ENCODE results near the gene TTLL9. TPM values are rescaled to one million over a fixed set of nuclear protein-coding genes. Genes with fewer than 3 reads are reported as not detected.
A peak's percentile ranks its signal among the peaks of the same experiment; 100 is the strongest.

Gene TTLL9
- total RNA-seq, 1 donor from 2014 or later: 3.4 TPM

GRCh38 chr20:31908424-31908823, 38.0 kb downstream of the TTLL9 start:
- TF ChIP-seq CTCF (conservative IDR thresholded peaks at IDR 0.05): no peak
- Mint-ChIP-seq H3K9me3 (no peaks in the 10 kb centered on the region), H3K27me3 (no peaks in the 10 kb centered on the region), H3K4me1 (ENCODE audit: unreplicated experiment) (peaks cover 3% of the 10 kb centered on the region), H3K36me3 (no peaks in the 10 kb centered on the region), H3K27ac (no peak overlapping the region), H3K4me3 (no peak overlapping the region)
- no peak for DNase-seq (ENCODE audit: extremely low spot score, unreplicated experiment)

GRCh38 chr20:31909253-31910070, 39.0 kb downstream of the TTLL9 start:
- Mint-ChIP-seq H3K4me1 (ENCODE audit: unreplicated experiment) (peaks cover 7% of the 10 kb centered on the region), H3K27me3 (no peaks in the 10 kb centered on the region)
- TF ChIP-seq CTCF (conservative IDR thresholded peaks at IDR 0.05): no peak

GRCh38 chr20:31910071-31910803, 39.8 kb downstream of the TTLL9 start:
- DNase-seq (ENCODE audit: extremely low spot score, unreplicated experiment): no peak
- Mint-ChIP-seq H3K4me3 (no peak overlapping the region), H3K27me3 (no peaks in the 10 kb centered on the region), H3K36me3 (no peaks in the 10 kb centered on the region), H3K9me3 (peaks cover 5% of the 10 kb centered on the region), H3K27ac (no peak overlapping the region), H3K4me1 (ENCODE audit: unreplicated experiment) (peaks cover 11% of the 10 kb centered on the region)
- no peak for TF ChIP-seq CTCF (conservative IDR thresholded peaks at IDR 0.05)

More at GRCh38 chr20:31909253-31910070, 39.0 kb downstream of the TTLL9 start:
- no peak overlapping the region for H3K27ac Mint-ChIP-seq
- H3K36me3 Mint-ChIP-seq: no peaks in the 10 kb centered on the region
- H3K9me3 Mint-ChIP-seq: no peaks in the 10 kb centered on the region
- no peak for DNase-seq (ENCODE audit: extremely low spot score, unreplicated experiment)
- no peak overlapping the region for H3K4me3 Mint-ChIP-seq

- Mint-ChIP-seq H3K36me3 (no peaks in the 10 kb centered on the region), H3K27ac (peak overlapping the region; percentile 4), H3K4me3 (no peak overlapping the region), H3K4me1 (ENCODE audit: unreplicated experiment) (peaks cover 19% of the 10 kb centered on the region), H3K27me3 (no peaks in the 10 kb centered on the region), H3K9me3 (peaks cover 5% of the 10 kb centered on the region)
- TF ChIP-seq CTCF (conservative IDR thresholded peaks at IDR 0.05): no peak
- DNase-seq (ENCODE audit: extremely low spot score, unreplicated experiment): no peak
Measured at GRCh38 chr20:31913431-31914157, 43.2 kb downstream of the TTLL9 start.

- no peaks in the 10 kb centered on the region for H3K36me3 Mint-ChIP-seq
- no peak for DNase-seq (ENCODE audit: extremely low spot score, unreplicated experiment)
Measured at GRCh38 chr20:31914170-31914569, 43.7 kb downstream of the TTLL9 start.

More at GRCh38 chr20:31914170-31914569, 43.7 kb downstream of the TTLL9 start:
- TF ChIP-seq CTCF (conservative IDR thresholded peaks at IDR 0.05): no peak
- peak overlapping the region; percentile 94 for H3K27ac Mint-ChIP-seq
- no peaks in the 10 kb centered on the region for H3K27me3 Mint-ChIP-seq
- no peak overlapping the region for H3K4me3 Mint-ChIP-seq
- H3K9me3 Mint-ChIP-seq: peaks cover 5% of the 10 kb centered on the region
- peaks cover 19% of the 10 kb centered on the region for H3K4me1 Mint-ChIP-seq (ENCODE audit: unreplicated experiment)
